Measurements from ENCODE around the gene SLC25A3.
"Not testable (repeated sequence)": the region's sequence is repeated elsewhere in the genome, so short reads cannot be mapped to it uniquely, and the experiment has no call there.

SLC25A3 gene

DNA sequence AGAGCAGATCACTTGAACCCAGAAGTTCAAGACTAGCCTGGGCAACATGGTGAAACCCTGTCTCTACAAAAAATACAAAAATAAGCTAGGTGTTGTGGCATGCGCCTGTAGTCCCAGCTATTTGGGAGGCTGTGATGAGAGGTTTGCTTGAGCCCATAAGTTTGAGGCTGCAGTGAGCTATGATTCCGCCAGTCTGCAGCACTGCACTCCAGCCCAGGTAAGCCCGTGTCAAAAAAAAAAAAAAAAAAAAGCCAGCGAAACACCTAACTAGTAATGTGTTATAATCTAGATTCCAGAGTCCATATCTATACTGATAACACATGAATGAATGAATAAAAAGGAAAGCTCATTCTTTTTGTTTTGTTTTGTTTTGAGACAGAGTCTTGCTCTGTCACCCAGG, 18.5 kb upstream of the SLC25A3 start:
- H3K4me1 ChIP-seq (ENCODE audit: insufficient read depth, low read length, poor library complexity, severe bottlenecking), result peaks cover 3% of the 10 kb centered on the region
- H3K9ac ChIP-seq (ENCODE audit: low read depth, low read length, poor library complexity, severe bottlenecking), result no peak overlapping the region
- H3K4me3 ChIP-seq (ENCODE audit: low read length, poor library complexity, severe bottlenecking), result no peak overlapping the region
- no peaks in the 10 kb centered on the region for H3K9me2 ChIP-seq (replicated peaks; ENCODE audit: low read depth, low read length)
- H2AFZ ChIP-seq (ENCODE audit: low read length), result no peak overlapping the region
- TF ChIP-seq EZH2phosphoT487 (IDR thresholded peaks at IDR 0.05; ENCODE audit: borderline replicate concordance) (no peak), CTCF (conservative IDR thresholded peaks at IDR 0.05; ENCODE audit: low read length) (no peak)
- no peaks in the 10 kb centered on the region for H3K27me3 ChIP-seq (ENCODE audit: insufficient read depth, low read length, poor library complexity, severe bottlenecking)
- no peaks in the 10 kb centered on the region for H3K36me3 ChIP-seq (ENCODE audit: insufficient read depth, low read length)
- H3K9me3 ChIP-seq (ENCODE audit: insufficient read depth, low read depth, low read length), result no peaks in the 10 kb centered on the region
- H3F3A ChIP-seq (ENCODE audit: low read depth), result no peaks in the 10 kb centered on the region
- H3K79me2 ChIP-seq (ENCODE audit: insufficient read depth, low read length), result no peaks in the 10 kb centered on the region
- H3K4me2 ChIP-seq (ENCODE audit: low read depth, low read length, poor library complexity, severe bottlenecking), result no peak overlapping the region
- no peaks in the 10 kb centered on the region for H4K20me1 ChIP-seq (ENCODE audit: insufficient read depth, low read length, poor library complexity, severe bottlenecking)

GRCh38 chr12:98576795-98577194, 16.7 kb upstream of the SLC25A3 start:
- not testable (repeated sequence) for H3K79me2 ChIP-seq (ENCODE audit: insufficient read depth, low read length); H3K9me3 ChIP-seq (ENCODE audit: insufficient read depth, low read depth, low read length); H3K36me3 ChIP-seq (ENCODE audit: insufficient read depth, low read length); H2AFZ ChIP-seq (ENCODE audit: low read length); H3K4me2 ChIP-seq (ENCODE audit: low read depth, low read length, poor library complexity, severe bottlenecking); H3F3A ChIP-seq (ENCODE audit: low read depth); H4K20me1 ChIP-seq (ENCODE audit: insufficient read depth, low read length, poor library complexity, severe bottlenecking); H3K27me3 ChIP-seq (ENCODE audit: insufficient read depth, low read length, poor library complexity, severe bottlenecking); H3K9ac ChIP-seq (ENCODE audit: low read depth, low read length, poor library complexity, severe bottlenecking); H3K4me3 ChIP-seq (ENCODE audit: low read length, poor library complexity, severe bottlenecking); H3K9me2 ChIP-seq (replicated peaks; ENCODE audit: low read depth, low read length); H3K4me1 ChIP-seq (ENCODE audit: insufficient read depth, low read length, poor library complexity, severe bottlenecking)

DNA sequence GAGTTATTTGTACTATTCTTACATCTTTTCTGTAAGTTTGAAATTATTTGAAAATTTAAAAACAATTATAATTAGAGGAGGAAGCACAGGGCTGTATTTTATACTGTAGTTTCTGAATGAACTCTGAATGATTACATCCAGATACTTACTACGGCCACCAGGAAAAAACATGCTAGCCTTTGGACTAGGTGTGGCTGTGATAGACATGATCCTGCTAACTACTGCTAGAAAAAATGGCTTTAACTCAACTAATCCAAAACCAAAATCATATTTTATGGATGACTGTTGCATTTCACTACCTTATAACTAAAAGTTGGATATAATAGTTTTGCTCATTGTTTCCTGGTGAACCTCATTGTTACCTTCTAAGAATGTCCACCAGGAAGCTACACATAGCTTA, 15.1 kb upstream of the SLC25A3 start:
- Histone ChIP-seq H3K36me3 (ENCODE audit: insufficient read depth, low read length) (no peaks in the 10 kb centered on the region), H3K4me3 (ENCODE audit: low read length, poor library complexity, severe bottlenecking) (no peak overlapping the region), H4K20me1 (ENCODE audit: insufficient read depth, low read length, poor library complexity, severe bottlenecking) (no peaks in the 10 kb centered on the region), H3K4me2 (ENCODE audit: low read depth, low read length, poor library complexity, severe bottlenecking) (no peak overlapping the region), H3K9ac (ENCODE audit: low read depth, low read length, poor library complexity, severe bottlenecking) (no peak overlapping the region), H3K9me3 (ENCODE audit: insufficient read depth, low read depth, low read length) (no peaks in the 10 kb centered on the region), H2AFZ (ENCODE audit: low read length) (no peak overlapping the region), H3K27me3 (ENCODE audit: insufficient read depth, low read length, poor library complexity, severe bottlenecking) (no peaks in the 10 kb centered on the region), H3F3A (ENCODE audit: low read depth) (no peaks in the 10 kb centered on the region), H3K79me2 (ENCODE audit: insufficient read depth, low read length) (no peaks in the 10 kb centered on the region), H3K9me2 (replicated peaks; ENCODE audit: low read depth, low read length) (no peaks in the 10 kb centered on the region), H3K4me1 (ENCODE audit: insufficient read depth, low read length, poor library complexity, severe bottlenecking) (peaks cover 3% of the 10 kb centered on the region)
- TF ChIP-seq EZH2phosphoT487 (IDR thresholded peaks at IDR 0.05; ENCODE audit: borderline replicate concordance), result no peak
- no peak for TF ChIP-seq CTCF (conservative IDR thresholded peaks at IDR 0.05; ENCODE audit: low read length)

- H3K4me1 ChIP-seq (ENCODE audit: insufficient read depth, low read length, poor library complexity, severe bottlenecking), result peaks cover 3% of the 10 kb centered on the region
- no peaks in the 10 kb centered on the region for H3K9me2 ChIP-seq (replicated peaks; ENCODE audit: low read depth, low read length)
- H3K27me3 ChIP-seq (ENCODE audit: insufficient read depth, low read length, poor library complexity, severe bottlenecking), result no peaks in the 10 kb centered on the region
- no peaks in the 10 kb centered on the region for H3K9me3 ChIP-seq (ENCODE audit: insufficient read depth, low read depth, low read length)
- H2AFZ ChIP-seq (ENCODE audit: low read length), result no peak overlapping the region
- no peaks in the 10 kb centered on the region for H3F3A ChIP-seq (ENCODE audit: low read depth)
- H3K36me3 ChIP-seq (ENCODE audit: insufficient read depth, low read length), result no peaks in the 10 kb centered on the region
- H3K4me2 ChIP-seq (ENCODE audit: low read depth, low read length, poor library complexity, severe bottlenecking), result no peak overlapping the region
- TF ChIP-seq EZH2phosphoT487 (IDR thresholded peaks at IDR 0.05; ENCODE audit: borderline replicate concordance), result no peak
- no peaks in the 10 kb centered on the region for H3K79me2 ChIP-seq (ENCODE audit: insufficient read depth, low read length)
- no peak overlapping the region for H3K4me3 ChIP-seq (ENCODE audit: low read length, poor library complexity, severe bottlenecking)
- H4K20me1 ChIP-seq (ENCODE audit: insufficient read depth, low read length, poor library complexity, severe bottlenecking), result no peaks in the 10 kb centered on the region
- H3K9ac ChIP-seq (ENCODE audit: low read depth, low read length, poor library complexity, severe bottlenecking), result no peak overlapping the region
Measured at GRCh38 chr12:98578821-98579220, 14.7 kb upstream of the SLC25A3 start.
